Astrocyte (in vitro differentiated cells and primary cell): Measurements from ENCODE around the gene IBTK. TPM values are rescaled to one million over a fixed set of nuclear protein-coding genes. Genes with fewer than 3 reads are reported as not detected.
"Not testable (repeated sequence)": the region's sequence is repeated elsewhere in the genome, so short reads cannot be mapped to it uniquely, and the experiment has no call there.

Source experiments
- DNase-seq: peaks from one replicate; pipeline ENCODE4 v3.0.0-alpha.2; 2010; ENCODE audit warnings: low read depth
- FAIRE-seq: peaks from 2 replicates; lab custom pipeline; 2011; peaks lifted over from hg19 to GRCh38; lab: Jason Lieb, UNC
- H2AFZ ChIP-seq: 2 replicates; pipeline ENCODE4 v1.6.0; 2012; ENCODE audit warnings: low read depth, low read length, inconsistent platforms
- H3K27ac ChIP-seq: 2 replicates; pipeline ENCODE4 v1.5.1; 2011; ENCODE audit warnings: low read depth, low read length, inconsistent platforms
- H3K27me3 ChIP-seq: 2 replicates; pipeline ENCODE4 v1.6.0; 2011; ENCODE audit warnings: low read length, inconsistent platforms; ENCODE audit not compliant: insufficient read depth
- H3K36me3 ChIP-seq: 2 replicates; pipeline ENCODE4 v1.5.1; 2011; ENCODE audit warnings: low read length, inconsistent platforms; ENCODE audit not compliant: insufficient read depth
- H3K4me1 ChIP-seq: 2 replicates; pipeline ENCODE4 v1.5.1; 2011; ENCODE audit warnings: low read length, inconsistent platforms; ENCODE audit not compliant: insufficient read depth
- H3K4me2 ChIP-seq: 2 replicates; pipeline ENCODE4 v1.6.0; 2012; ENCODE audit warnings: low read length, inconsistent platforms
- H3K4me3 ChIP-seq: 2 replicates; pipeline ENCODE4 v1.5.1; 2011; ENCODE audit warnings: low read depth, mild to moderate bottlenecking, low read length, inconsistent platforms; ENCODE audit not compliant: insufficient read depth
- H3K79me2 ChIP-seq: 2 replicates; pipeline ENCODE4 v1.6.0; 2012; ENCODE audit warnings: mild to moderate bottlenecking, low read length, inconsistent platforms; ENCODE audit not compliant: insufficient read depth
- H3K9ac ChIP-seq: 2 replicates; pipeline ENCODE4 v1.6.0; 2012; ENCODE audit warnings: mild to moderate bottlenecking, low read length, inconsistent platforms
- H3K9me3 ChIP-seq: 2 replicates; pipeline ENCODE4 v1.5.1; 2012; ENCODE audit warnings: low read depth, mild to moderate bottlenecking, low read length, inconsistent platforms; ENCODE audit not compliant: insufficient read depth
- H4K20me1 ChIP-seq: 2 replicates; pipeline ENCODE4 v1.6.0; 2012; ENCODE audit warnings: low read length, inconsistent platforms; ENCODE audit not compliant: insufficient read depth
- H3K27ac Mint-ChIP-seq: one replicate; pipeline ENCODE4 v1.8.0; 2021; ENCODE audit warnings: mild to moderate bottlenecking, mixed read lengths; ENCODE audit not compliant: unreplicated experiment
- H3K27me3 Mint-ChIP-seq: one replicate; pipeline ENCODE4 v1.8.0; 2021; ENCODE audit warnings: low read depth, mixed read lengths; ENCODE audit not compliant: unreplicated experiment
- H3K36me3 Mint-ChIP-seq: one replicate; pipeline ENCODE4 v1.8.0; 2021; ENCODE audit warnings: low read depth, mixed read lengths; ENCODE audit not compliant: unreplicated experiment
- H3K4me1 Mint-ChIP-seq: one replicate; pipeline ENCODE4 v1.8.0; 2021; ENCODE audit warnings: low read depth, mixed read lengths; ENCODE audit not compliant: unreplicated experiment
- H3K4me3 Mint-ChIP-seq: one replicate; pipeline ENCODE4 v1.8.0; 2021; ENCODE audit warnings: mild to moderate bottlenecking, moderate library complexity, mixed read lengths; ENCODE audit not compliant: unreplicated experiment
- H3K9me3 Mint-ChIP-seq: one replicate; pipeline ENCODE4 v1.8.0; 2021; ENCODE audit warnings: mild to moderate bottlenecking, mixed read lengths; ENCODE audit not compliant: unreplicated experiment
- CTCF ChIP-seq: IDR thresholded peaks from 2 replicates; pipeline ENCODE4 v1.5.1; 2011; ENCODE audit warnings: low read depth, mild to moderate bottlenecking, inconsistent platforms, low read length, moderate library complexity; ENCODE audit not compliant: insufficient read depth
- EZH2 ChIP-seq: IDR thresholded peaks from 2 replicates; pipeline ENCODE4 v1.6.1; 2012; ENCODE audit warnings: mild to moderate bottlenecking, low read length, inconsistent platforms; ENCODE audit not compliant: insufficient read depth
- total RNA-seq: library from RNA; stranded (reverse); gene quantifications from 2 replicates; pipeline ENCODE4 v1.2.1, GENCODE V29; 2021

IBTK gene
- total RNA-seq, 1 donor from 2014 or later, result 42.7 TPM

DNA sequence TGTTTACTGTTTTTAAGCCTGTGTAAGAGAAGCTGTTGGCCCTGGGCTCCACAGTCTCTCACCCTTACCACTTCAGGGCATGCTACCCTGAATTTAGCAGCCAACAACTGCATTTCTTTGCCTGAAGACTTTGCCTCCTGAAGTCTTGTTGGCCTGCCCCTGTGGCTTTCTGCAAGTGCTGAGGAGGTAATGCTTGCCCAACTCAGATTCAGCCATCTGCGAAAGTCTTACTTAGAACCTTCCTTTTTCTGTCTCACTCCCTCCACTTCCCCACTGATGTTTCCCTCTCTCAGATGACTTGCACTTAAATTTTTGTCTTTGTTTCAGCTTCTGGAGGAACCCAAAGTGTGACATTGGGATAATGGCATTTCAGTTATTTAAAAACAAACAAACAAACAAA lies 11.8 kb upstream of the IBTK start:
- Histone ChIP-seq H2AFZ (no peak overlapping the region), H3K79me2 (no peaks in the 10 kb centered on the region), H3K4me1 (peaks cover 13% of the 10 kb centered on the region), H3K9ac (no peak overlapping the region), H3K27me3 (no peaks in the 10 kb centered on the region), H3K9me3 (no peaks in the 10 kb centered on the region), H4K20me1 (no peaks in the 10 kb centered on the region), H3K4me2 (no peak overlapping the region), H3K27ac (no peak overlapping the region), H3K36me3 (no peaks in the 10 kb centered on the region), H3K4me3 (no peak overlapping the region)
- no peak overlapping the region for H3K27ac Mint-ChIP-seq
- no peak for FAIRE-seq
- H3K9me3 Mint-ChIP-seq, result no peaks in the 10 kb centered on the region
- H3K27me3 Mint-ChIP-seq, result no peaks in the 10 kb centered on the region
- TF ChIP-seq CTCF (no peak), EZH2 (no peak)
- no peak overlapping the region for H3K4me3 Mint-ChIP-seq
- peaks cover 22% of the 10 kb centered on the region for H3K4me1 Mint-ChIP-seq
- no peaks in the 10 kb centered on the region for H3K36me3 Mint-ChIP-seq
- no peak for DNase-seq

DNA sequence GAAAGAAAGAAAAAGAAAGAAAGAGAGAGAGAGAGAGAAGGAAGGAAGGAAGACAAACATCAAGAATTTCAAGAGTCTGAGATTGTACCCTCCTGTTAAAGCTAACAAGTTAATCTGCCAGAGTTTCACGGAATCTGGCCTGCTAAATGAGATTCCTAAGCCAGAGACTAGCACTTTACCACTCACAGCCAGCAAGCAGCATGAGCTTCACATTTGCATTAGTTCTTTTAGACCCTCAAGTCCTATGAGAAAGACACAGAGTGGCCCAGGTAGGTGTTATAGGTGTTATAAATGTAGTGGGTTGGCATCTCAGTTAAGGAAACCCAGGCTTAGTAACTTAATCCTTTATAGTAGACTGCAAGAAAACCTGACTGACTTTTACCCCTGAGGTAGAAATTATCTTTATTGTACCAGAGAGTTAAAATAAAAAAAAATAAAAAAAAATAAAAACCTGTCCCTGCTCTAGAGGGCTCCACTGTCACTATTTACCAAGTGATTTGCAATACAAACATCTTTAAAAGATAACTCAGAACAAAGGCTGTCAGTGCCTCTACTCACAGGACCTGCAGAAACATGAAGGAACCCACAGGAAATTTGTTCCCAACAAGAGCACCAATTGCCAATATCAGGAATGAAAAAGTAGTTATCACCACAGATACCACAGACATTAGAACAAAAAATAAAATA lies 9.7 kb upstream of the IBTK start:
- no peak overlapping the region for H3K27ac Mint-ChIP-seq

GRCh38 chr6:82254722-82255121 lies 7.2 kb upstream of the IBTK start:
- not testable (repeated sequence) for H2AFZ ChIP-seq, H3K9ac ChIP-seq, H3K4me2 ChIP-seq, H3K27ac ChIP-seq, FAIRE-seq, H4K20me1 ChIP-seq, H3K27me3 ChIP-seq, H3K27ac Mint-ChIP-seq, H3K79me2 ChIP-seq, H3K36me3 Mint-ChIP-seq, H3K4me1 Mint-ChIP-seq, H3K9me3 Mint-ChIP-seq, H3K36me3 ChIP-seq, H3K9me3 ChIP-seq, H3K4me1 ChIP-seq, H3K4me3 Mint-ChIP-seq, DNase-seq, H3K27me3 Mint-ChIP-seq, H3K4me3 ChIP-seq

More for the DNA sequence above, 9.7 kb upstream of the IBTK start:
- Mint-ChIP-seq H3K4me1 (peaks cover 20% of the 10 kb centered on the region), H3K36me3 (no peaks in the 10 kb centered on the region), H3K27me3 (no peaks in the 10 kb centered on the region), H3K9me3 (no peaks in the 10 kb centered on the region), H3K4me3 (no peak overlapping the region)
- Histone ChIP-seq H3K36me3 (no peaks in the 10 kb centered on the region), H2AFZ (no peak overlapping the region), H3K9me3 (no peaks in the 10 kb centered on the region), H3K9ac (no peak overlapping the region), H3K79me2 (no peaks in the 10 kb centered on the region), H3K4me2 (no peak overlapping the region), H4K20me1 (no peaks in the 10 kb centered on the region), H3K27ac (no peak overlapping the region), H3K4me1 (peaks cover 13% of the 10 kb centered on the region), H3K27me3 (no peaks in the 10 kb centered on the region), H3K4me3 (no peak overlapping the region)
- TF ChIP-seq EZH2 (no peak), CTCF (no peak)
- no peak for FAIRE-seq
- no peak for DNase-seq
